ENCODE measurements around the gene OOSP1.

The OOSP1 gene

DNA sequence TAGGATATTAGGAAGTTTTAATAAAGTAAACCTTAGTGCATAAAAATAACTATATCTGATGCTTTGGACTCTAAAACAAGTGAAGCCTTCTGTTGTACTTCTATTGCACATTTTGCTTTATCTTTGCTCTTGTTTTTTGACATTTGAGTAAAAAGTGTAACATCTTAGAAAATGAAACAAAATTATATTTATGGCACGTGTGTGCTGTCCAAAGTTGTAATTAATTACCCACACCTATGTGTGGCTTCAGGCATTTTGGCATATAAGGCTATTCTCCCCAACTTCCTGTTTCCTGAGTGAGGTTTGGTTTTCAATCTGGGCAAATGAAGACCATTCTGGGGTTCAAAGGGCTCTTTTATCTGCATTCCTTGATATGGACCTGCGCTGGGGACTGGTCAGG is at the start of gene OOSP1:
Gene OOSP1 (plus strand): TSS at position 301 of the 400 bp plus-strand sequence. CDS start 23 bp downstream, at position 324.
- TF ChIP-seq MYC (IDR thresholded peaks at IDR 0.05; ENCODE audit: low read depth, low read length), result no peak
- no peak for TF ChIP-seq POLR2A (IDR thresholded peaks at IDR 0.05; ENCODE audit: extremely low read depth, insufficient read length)
- TF ChIP-seq MAX (IDR thresholded peaks at IDR 0.05; ENCODE audit: low read depth, low read length), result no peak
- TF ChIP-seq, protein P1, sequence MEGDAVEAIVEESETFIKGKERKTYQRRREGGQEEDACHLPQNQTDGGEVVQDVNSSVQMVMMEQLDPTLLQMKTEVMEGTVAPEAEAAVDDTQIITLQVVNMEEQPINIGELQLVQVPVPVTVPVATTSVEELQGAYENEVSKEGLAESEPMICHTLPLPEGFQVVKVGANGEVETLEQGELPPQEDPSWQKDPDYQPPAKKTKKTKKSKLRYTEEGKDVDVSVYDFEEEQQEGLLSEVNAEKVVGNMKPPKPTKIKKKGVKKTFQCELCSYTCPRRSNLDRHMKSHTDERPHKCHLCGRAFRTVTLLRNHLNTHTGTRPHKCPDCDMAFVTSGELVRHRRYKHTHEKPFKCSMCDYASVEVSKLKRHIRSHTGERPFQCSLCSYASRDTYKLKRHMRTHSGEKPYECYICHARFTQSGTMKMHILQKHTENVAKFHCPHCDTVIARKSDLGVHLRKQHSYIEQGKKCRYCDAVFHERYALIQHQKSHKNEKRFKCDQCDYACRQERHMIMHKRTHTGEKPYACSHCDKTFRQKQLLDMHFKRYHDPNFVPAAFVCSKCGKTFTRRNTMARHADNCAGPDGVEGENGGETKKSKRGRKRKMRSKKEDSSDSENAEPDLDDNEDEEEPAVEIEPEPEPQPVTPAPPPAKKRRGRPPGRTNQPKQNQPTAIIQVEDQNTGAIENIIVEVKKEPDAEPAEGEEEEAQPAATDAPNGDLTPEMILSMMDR (IDR thresholded peaks at IDR 0.05; ENCODE audit: low read depth, low read length), result no peak
- no peak for DNase-seq (ENCODE audit: low read depth)
- H3K4me3 ChIP-seq (ENCODE audit: low read depth, low read length), result no peak within 1 kb of the TSS

GRCh38 chr11:59891781-59892181 is 46.5 kb upstream of the OOSP1 start:
- peak; percentile 46 for DNase-seq (ENCODE audit: low read depth)

DNA sequence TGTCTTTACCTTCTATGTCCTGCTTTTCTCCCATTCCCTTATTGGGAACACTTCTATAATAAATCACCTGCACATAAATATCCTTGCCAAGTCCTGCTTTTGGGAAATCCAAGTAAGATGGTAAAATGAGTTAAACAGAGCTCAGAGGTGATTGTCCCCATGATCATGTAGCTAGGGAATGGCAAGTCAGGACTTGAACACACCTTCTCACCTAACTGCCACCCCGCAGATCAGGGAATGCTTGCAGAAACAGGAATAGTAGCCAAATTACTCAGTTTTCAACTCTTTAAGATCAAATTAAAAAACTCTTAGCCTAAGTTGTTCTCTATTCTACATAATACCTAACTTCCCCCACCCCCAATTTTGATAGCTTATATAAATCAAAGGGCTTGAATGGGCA is 43.6 kb upstream of the OOSP1 start:
- no peak for DNase-seq (ENCODE audit: low read depth)
- TF ChIP-seq, protein P1 (IDR thresholded peaks at IDR 0.05; ENCODE audit: low read depth, low read length), result no peak
- TF ChIP-seq MAX (IDR thresholded peaks at IDR 0.05; ENCODE audit: low read depth, low read length), result no peak
- no peak for TF ChIP-seq POLR2A (IDR thresholded peaks at IDR 0.05; ENCODE audit: extremely low read depth, insufficient read length)
- no peak for TF ChIP-seq MYC (IDR thresholded peaks at IDR 0.05; ENCODE audit: low read depth, low read length)
- H3K4me3 ChIP-seq (ENCODE audit: low read depth, low read length), result no peak overlapping the region

More at GRCh38 chr11:59891781-59892181, 46.5 kb upstream of the OOSP1 start:
- TF ChIP-seq, protein P1 (IDR thresholded peaks at IDR 0.05; ENCODE audit: low read depth, low read length), result no peak
- TF ChIP-seq MYC (IDR thresholded peaks at IDR 0.05; ENCODE audit: low read depth, low read length) (no peak), POLR2A (IDR thresholded peaks at IDR 0.05; ENCODE audit: extremely low read depth, insufficient read length) (no peak), MAX (IDR thresholded peaks at IDR 0.05; ENCODE audit: low read depth, low read length) (no peak)
- H3K4me3 ChIP-seq (ENCODE audit: low read depth, low read length), result no peak overlapping the region

DNA sequence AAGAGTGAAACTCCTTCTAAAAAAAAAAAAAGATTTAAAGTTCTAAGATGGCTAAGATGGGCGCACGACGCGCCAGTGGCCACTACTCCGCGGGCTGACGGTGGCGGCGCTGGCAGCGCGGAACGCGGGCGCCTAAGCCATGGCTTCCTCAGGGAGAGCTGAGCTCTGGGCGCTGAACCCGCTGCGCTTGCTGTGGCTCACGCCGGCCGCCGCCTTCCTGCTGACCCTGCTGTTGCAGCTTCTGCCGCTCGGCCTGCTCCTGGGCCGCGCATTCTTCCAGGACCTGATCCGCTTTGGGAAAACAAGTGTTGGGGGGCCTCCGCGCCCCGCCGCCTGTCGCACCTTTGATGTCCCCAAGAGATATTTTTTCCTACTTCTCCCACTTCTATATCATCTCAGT is 40.2 kb upstream of the OOSP1 start:
- no peak overlapping the region for H3K4me3 ChIP-seq (ENCODE audit: low read depth, low read length)
- no peak for DNase-seq (ENCODE audit: low read depth)
- TF ChIP-seq MYC (IDR thresholded peaks at IDR 0.05; ENCODE audit: low read depth, low read length), result no peak
- TF ChIP-seq MAX (IDR thresholded peaks at IDR 0.05; ENCODE audit: low read depth, low read length), result no peak
- no peak for TF ChIP-seq POLR2A (IDR thresholded peaks at IDR 0.05; ENCODE audit: extremely low read depth, insufficient read length)
- TF ChIP-seq, protein P1 (IDR thresholded peaks at IDR 0.05; ENCODE audit: low read depth, low read length), result no peak

GRCh38 chr11:59898650-59899049 is 39.6 kb upstream of the OOSP1 start:
- DNase-seq (ENCODE audit: low read depth), result no peak

GRCh38 chr11:59899532-59899931 is 38.7 kb upstream of the OOSP1 start:
- TF ChIP-seq, protein P1 (IDR thresholded peaks at IDR 0.05; ENCODE audit: low read depth, low read length), result no peak
- TF ChIP-seq POLR2A (IDR thresholded peaks at IDR 0.05; ENCODE audit: extremely low read depth, insufficient read length) (no peak), MYC (IDR thresholded peaks at IDR 0.05; ENCODE audit: low read depth, low read length) (0 out of 2 replicates have a peak, but pooled peaks have one; percentile 15), MAX (IDR thresholded peaks at IDR 0.05; ENCODE audit: low read depth, low read length) (peak; percentile 23; the same call in 1 of the 2 replicates)
- peak; percentile 77 for DNase-seq (ENCODE audit: low read depth)

More at GRCh38 chr11:59898650-59899049, 39.6 kb upstream of the OOSP1 start:
- no peak overlapping the region for H3K4me3 ChIP-seq (ENCODE audit: low read depth, low read length)
- TF ChIP-seq MAX (IDR thresholded peaks at IDR 0.05; ENCODE audit: low read depth, low read length), result no peak
- TF ChIP-seq MYC (IDR thresholded peaks at IDR 0.05; ENCODE audit: low read depth, low read length), result no peak
- TF ChIP-seq POLR2A (IDR thresholded peaks at IDR 0.05; ENCODE audit: extremely low read depth, insufficient read length), result no peak

More at GRCh38 chr11:59899532-59899931, 38.7 kb upstream of the OOSP1 start:
- no peak overlapping the region for H3K4me3 ChIP-seq (ENCODE audit: low read depth, low read length)

Data from NB4 (cell line).